GM12891 (cell line): ENCODE results near the gene TMEM150B.
A peak's percentile ranks its signal among the peaks of the same experiment; 100 is the strongest.

ENCODE experiments used
- DNase-seq: peaks from one replicate; pipeline ENCODE4 v3.0.0; 2011; ENCODE audit warnings: low spot score; ENCODE audit not compliant: insufficient read length
- FAIRE-seq: peaks from 2 replicates; lab custom pipeline; 2011; peaks lifted over from hg19 to GRCh38; lab: Jason Lieb, UNC
- PAX5 ChIP-seq: IDR thresholded peaks from 2 replicates; pipeline ENCODE4 v1.6.1; 2011; ENCODE audit warnings: low read length, moderate library complexity, mild to moderate bottlenecking; ENCODE audit not compliant: insufficient read depth, severe bottlenecking
- POLR2A ChIP-seq: IDR thresholded peaks from 2 replicates; pipeline ENCODE4 v1.6.1; 2011; ENCODE audit warnings: low read depth, low read length, control low read depth
- POLR2AphosphoS5 ChIP-seq: IDR thresholded peaks from 2 replicates; pipeline ENCODE4 v1.6.1; 2011; ENCODE audit warnings: low read depth, low read length, control low read depth
- POU2F2 ChIP-seq: IDR thresholded peaks from 2 replicates; pipeline ENCODE4 v1.6.1; 2011; ENCODE audit warnings: low read depth, mild to moderate bottlenecking, control low read depth, low read length, moderate library complexity
- SPI1 ChIP-seq: IDR thresholded peaks from 2 replicates; pipeline ENCODE4 v1.6.1; 2011; ENCODE audit warnings: low read depth, low read length, control low read depth
- TAF1 ChIP-seq: IDR thresholded peaks from 2 replicates; pipeline ENCODE4 v1.6.1; 2011; ENCODE audit warnings: low read depth, low read length, control low read depth

TMEM150B gene

DNA sequence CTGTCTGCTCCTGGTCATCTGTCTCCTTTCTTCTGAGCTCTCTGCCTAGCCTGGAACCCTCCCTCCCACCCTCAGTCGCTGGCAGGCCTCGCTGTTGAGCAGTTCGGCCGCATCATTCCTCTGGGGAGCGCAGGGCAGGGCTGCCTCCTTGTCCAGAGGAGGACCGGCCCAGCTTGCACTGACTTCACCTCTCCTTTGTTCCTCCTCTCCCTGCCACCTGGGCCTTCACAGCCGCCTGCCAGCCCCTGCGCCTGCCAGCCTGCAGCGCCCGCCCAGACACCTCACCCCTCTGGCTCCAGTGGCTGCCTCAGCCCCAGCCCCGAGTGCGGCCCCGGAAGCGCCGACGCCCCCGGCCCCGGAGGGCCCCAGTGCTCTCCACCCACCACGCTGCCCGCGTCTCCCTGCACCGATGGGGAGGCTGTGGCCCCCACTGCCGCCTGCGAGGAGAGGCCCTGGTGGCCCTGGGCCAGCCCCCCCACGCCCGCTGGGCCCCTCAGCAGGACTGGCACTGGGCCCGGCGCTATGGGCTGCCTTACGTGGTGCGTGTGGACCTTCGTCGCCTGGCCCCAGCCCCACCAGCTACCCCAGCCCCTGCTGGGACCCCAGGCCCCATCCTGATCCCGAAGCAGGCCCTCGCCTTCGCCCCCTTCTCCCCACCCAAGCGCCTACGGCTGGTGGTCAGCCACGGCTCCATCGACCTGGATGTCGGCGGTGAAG is 21.7 kb upstream of the TMEM150B start:
- FAIRE-seq: no peak
- TF ChIP-seq POLR2AphosphoS5: no peak
- TF ChIP-seq SPI1: no peak
- TF ChIP-seq TAF1: no peak
- TF ChIP-seq PAX5: no peak
- TF ChIP-seq POU2F2: no peak
- no peak for TF ChIP-seq POLR2A
- no peak for DNase-seq

DNA sequence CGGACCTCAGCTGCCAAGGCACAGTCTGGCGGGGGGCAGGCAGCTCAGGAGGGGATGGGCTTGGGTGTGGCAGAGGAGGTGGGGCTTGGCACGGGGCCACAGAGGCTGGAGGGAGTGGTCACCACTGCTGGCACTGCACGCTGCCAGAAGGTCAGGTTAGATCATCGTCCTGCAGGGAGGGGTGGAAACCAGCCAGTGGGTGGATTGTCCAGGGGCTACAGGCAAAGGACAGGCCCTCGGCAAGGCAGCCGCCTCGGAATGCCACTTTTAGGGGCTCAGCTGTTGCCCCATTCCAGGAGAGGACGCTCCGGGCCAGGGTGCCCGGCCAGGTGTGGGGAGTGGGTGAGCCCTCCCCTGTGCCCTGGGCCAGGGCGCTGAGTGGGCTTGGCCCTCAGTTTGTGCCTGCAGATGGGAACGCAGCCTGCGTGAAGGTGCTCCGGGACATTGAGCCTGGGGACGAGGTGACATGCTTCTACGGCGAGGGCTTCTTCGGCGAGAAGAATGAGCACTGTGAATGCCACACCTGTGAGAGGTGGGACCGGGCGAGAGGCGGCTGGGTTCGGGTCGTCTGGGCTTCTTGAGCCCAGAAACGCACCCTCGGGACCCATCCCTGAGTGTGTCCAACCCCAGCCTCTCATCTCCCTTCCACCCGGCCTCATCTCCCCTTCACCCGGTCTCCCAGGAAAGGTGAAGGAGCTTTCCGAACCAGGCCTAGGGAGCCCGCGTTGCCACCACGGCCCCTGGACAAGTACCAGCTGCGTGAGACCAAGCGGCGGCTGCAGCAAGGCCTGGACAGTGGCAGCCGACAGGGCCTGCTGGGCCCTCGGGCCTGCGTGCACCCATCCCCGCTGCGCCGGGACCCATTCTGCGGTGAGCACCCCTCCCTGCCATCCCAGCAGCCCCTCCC is 20.9 kb upstream of the TMEM150B start:
- FAIRE-seq (no peak), DNase-seq (no peak)
- TF ChIP-seq POU2F2 (no peak), SPI1 (no peak), PAX5 (no peak), TAF1 (no peak), POLR2AphosphoS5 (no peak), POLR2A (no peak)

GRCh38 chr19:55345101-55345817 is 20.1 kb upstream of the TMEM150B start:
- TF ChIP-seq SPI1 (no peak), POLR2AphosphoS5 (no peak)
- FAIRE-seq: no peak
- no peak for DNase-seq

GRCh38 chr19:55344444-55344843 is 19.3 kb upstream of the TMEM150B start:
- TF ChIP-seq PAX5: no peak
- TF ChIP-seq POU2F2: no peak
- no peak for TF ChIP-seq POLR2AphosphoS5
- TF ChIP-seq SPI1: no peak
- no peak for TF ChIP-seq TAF1
- TF ChIP-seq POLR2A: no peak
- FAIRE-seq (no peak), DNase-seq (no peak)

DNA sequence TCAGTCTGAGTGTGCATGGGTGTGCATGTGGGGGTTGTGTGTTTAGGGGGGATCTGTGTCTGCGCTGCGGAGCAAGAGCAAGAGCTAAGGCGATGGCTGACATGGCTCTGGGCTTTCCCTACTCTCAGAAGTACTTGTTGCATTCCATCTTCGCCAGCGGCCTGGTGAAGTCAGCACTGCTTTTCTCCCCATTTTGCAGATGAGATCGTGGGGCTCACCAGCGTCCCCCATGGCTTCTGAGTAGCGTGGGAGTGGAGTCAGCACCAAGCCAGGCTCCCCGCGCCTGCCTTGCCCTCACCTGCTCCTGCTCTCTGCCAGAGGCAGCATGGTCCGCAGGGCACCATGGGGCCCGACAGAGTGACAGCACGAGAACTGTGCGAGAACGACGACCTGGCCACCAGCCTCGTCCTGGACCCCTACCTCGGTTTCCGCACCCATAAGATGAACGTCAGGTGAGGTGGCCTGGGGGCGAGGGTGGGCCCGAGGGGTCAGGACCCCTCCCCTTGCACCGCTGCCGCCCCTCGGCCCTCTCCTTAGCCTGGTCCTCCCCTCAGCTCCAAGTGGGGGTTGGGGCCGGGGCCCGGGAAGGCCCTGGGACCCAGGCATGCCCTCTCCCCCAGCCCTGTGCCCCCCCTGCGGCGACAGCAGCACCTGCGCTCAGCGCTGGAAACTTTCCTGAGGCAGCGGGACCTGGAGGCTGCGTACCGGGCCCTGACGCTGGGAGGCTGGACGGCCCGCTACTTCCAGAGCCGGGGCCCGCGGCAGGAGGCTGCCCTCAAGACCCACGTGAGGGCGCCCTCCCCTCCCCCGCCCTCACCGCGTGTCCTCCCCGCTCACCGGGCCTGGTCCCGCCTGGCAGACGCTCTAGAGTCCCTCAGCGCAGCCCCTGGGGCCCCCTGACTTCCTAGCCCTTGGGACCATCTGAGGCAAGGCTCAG is 16.7 kb upstream of the TMEM150B start:
- DNase-seq (no peak), FAIRE-seq (peak; percentile 69)
- no peak for TF ChIP-seq POLR2A
- TF ChIP-seq POLR2AphosphoS5: no peak
- TF ChIP-seq TAF1: no peak
- no peak for TF ChIP-seq PAX5
- TF ChIP-seq POU2F2: no peak
- no peak for TF ChIP-seq SPI1

DNA sequence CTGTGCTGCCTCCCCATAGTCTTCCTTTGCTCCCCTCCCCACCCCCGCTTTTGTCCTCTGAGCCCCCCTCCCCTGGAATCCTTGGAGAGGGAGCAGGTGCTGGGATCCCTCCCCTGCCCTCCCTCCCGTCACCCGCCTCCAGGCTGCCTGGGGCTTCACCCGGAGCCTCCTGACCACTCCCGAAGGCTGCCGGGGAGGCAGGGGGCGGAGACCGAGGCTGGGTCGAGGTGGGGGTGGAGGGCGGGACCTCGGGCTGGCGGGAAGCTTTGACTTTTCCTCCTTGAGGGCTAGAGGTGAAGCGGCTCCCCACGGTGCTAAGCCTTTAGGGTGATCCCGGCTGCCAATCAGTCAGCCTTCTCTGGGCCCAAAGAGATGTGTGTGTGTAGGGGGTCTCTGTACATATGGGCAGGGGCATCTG is 16.0 kb upstream of the TMEM150B start:
- peak; percentile 92 for DNase-seq
- FAIRE-seq: no peak

GRCh38 chr19:55340784-55341147 is 15.6 kb upstream of the TMEM150B start:
- no peak for DNase-seq
- FAIRE-seq: no peak
- TF ChIP-seq TAF1 (no peak), SPI1 (no peak), POU2F2 (no peak), POLR2AphosphoS5 (no peak), POLR2A (no peak), PAX5 (no peak)

More for the DNA sequence above, 16.0 kb upstream of the TMEM150B start:
- TF ChIP-seq TAF1: no peak

DNA sequence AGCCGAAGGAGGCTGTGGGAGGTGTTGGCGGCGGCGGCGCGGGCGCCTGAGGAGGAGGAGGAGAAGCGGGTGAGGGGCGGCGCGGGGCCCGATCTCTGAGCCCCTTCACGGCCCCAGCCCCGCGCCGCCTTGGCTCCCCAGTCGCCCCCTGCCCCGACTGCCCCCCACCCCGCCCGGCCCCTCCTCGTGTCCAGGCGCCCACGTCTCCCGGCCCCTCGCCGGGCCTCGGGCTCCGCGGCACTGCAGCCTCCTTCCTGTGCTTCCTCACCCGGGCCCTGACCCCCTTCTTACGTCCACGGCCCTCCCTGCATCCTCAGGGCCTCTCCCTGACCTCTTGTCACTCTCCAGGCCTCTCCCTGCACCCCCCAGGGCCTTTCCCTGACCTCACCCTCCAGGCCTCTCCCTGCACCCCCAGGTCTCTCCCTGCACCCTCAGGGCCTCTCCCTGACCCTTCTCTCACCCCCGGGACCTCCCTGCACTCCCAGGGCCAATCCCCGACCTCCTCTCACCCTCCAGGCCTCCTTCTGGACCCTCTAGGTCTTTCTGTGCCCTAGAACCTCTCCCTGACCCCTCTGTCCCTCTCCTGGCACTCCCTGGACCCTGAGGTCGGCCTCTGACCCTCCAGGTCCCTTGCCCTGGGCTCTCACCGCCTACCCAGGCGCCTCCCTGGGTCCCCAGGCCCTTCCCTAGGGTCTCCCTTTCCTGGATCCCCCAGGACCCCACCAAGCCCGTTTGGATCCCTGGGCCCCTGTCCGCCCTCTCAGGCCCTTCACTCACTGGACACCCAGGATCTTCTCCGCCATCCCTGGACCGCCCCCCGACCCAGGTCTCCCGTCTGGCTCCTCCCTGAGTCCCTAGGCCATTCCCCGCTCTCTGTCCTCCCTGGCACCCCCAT is 15.0 kb upstream of the TMEM150B start:
- TF ChIP-seq POLR2AphosphoS5: no peak
- no peak for TF ChIP-seq TAF1
- no peak for TF ChIP-seq POU2F2
- TF ChIP-seq PAX5: no peak
- TF ChIP-seq POLR2A: no peak; the same call in 1 of the 2 replicates
- no peak for TF ChIP-seq SPI1
- DNase-seq: no peak
- no peak for FAIRE-seq
